Measurements from ENCODE around the gene CENPM. TPM values are rescaled to one million over a fixed set of nuclear protein-coding genes. Genes with fewer than 3 reads are reported as not detected.

The CENPM gene
- total RNA-seq, 8 experiments from 2014 or later: 1.4 to 28.1 (median 4.4) TPM

DNA sequence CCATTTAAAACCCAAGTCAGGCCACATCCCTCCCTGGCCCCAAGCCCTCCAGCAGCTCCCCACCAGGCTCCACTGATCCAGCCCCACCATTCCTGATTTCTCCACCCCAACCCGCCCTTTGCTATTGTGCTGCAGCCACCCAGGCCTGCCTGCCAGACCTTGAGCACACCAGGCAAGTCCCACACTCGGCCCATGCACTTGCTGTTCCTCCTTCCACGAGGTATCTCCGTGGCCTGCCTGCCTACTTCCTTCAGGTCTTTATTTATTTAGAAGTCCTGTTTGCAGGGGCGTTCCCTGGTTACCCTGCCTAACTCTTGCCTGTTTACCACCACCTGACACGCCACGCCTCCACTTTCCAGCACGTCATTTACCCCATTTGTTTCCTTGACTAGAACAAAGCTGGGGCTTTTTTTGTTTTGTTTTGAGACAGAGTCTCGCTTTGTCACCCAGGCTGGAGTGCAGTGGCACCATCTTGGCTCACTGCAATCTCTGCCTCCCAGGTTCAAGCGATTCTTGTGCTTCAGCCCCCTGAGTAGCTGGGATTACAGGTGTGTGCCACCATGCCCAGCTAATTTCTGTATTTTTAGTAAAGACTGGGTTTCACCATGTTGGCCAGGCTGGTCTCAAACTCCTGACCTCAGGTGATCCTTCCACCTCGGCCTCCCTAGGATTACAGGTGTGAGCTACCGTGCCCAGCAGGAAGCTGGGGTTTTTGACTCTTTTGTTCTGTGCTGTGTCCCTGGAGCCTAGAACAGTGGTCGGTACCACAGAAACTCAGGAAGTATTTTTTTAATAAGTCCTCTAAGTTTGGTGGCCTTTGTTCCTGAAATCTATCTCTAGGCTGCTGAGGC lies 6.7 kb downstream of the CENPM start:
- Histone ChIP-seq H3K27ac (no peak overlapping the region), H3K4me1 (replicated peaks in 1 of 2) (peaks cover 4% of the 10 kb centered on the region in 2 donors), H3K4me3 (no peak overlapping the region)
- 77 to 100% (median 93%) methylated on average over 1 to 7 of the region's 13 CpGs; no CpG with 5 or more reads in 1 of the 10 experiments for WGBS, 10 experiments
- in situ Hi-C loops (cut with MboI; ENCODE audit: low pct_unique_long_range_greater_than_20kb in 2 of 9, low sequenced_read_pairs in 9 of 9, unreplicated experiment in 9 of 9): loop anchor here in 8 of 9 experiments (10.0 to 25.0 kb wide), 4 partner anchors 128 to 253 kb away; partner anchors contain the start of genes MEI1 (in 7 of the 8), CCDC134 (in 1 of the 8) and SNU13 (in 1 of the 8)
- ATAC-seq (replicated peaks in 6 of 8): peak in 2 of 8 experiments; percentile 6 to 14

DNA sequence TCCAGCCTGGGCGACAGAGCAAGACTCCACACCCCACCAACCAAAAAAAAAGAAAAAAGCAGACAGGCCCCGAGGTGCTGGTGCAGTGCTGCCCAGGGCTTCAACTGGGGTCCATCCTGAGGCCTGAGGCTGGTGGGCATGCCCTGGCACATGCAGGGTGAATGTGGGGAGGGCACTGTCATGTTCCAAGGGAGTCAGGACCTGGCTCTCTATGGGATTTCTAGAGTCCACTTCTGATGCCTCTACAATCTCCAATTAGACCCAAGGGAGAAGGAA lies 10.1 kb downstream of the CENPM start:
- Histone ChIP-seq H3K27ac (no peak overlapping the region), H3K4me1 (replicated peaks in 1 of 2) (peaks cover 4% of the 10 kb centered on the region in 2 donors), H3K4me3 (no peak overlapping the region)
- 69 to 100% (median 100%) methylated on average over 1 to 2 of the region's 2 CpGs; no CpG with 5 or more reads in 5 of the 10 experiments for WGBS, 10 experiments
- ATAC-seq (replicated peaks in 6 of 8): no peak
- in situ Hi-C loops (cut with MboI; ENCODE audit: low pct_unique_long_range_greater_than_20kb in 2 of 9, low sequenced_read_pairs in 9 of 9, unreplicated experiment in 9 of 9): loop anchor here in 2 of 9 experiments (25.0 kb wide), 3 partner anchors 125 to 250 kb away; partner anchors contain the start of genes CCDC134 (in 1 of the 2), MEI1 (in 1 of the 2) and SNU13 (in 1 of the 2)

DNA sequence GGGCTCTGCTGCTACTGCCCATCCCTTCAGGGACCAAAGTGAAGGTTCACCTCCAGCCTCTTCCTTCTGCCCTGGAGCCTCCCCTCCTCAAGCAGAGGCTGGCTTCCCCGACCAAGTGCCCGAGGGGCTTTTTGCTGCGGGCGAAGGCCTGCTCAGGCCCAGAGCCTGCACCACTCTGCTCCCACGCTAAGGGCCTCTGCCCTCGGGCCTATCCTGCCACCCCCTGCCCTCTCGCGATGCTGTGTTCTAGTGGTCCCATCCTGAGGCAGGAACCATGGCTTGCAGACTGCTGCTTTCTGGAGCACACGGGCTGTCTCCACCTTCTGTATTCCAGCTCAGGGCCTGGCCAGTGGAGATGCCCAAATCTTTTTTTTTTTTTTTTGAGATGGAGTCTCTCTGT lies 11.4 kb downstream of the CENPM start:
- Histone ChIP-seq H3K4me1 (replicated peaks in 1 of 2) (no peaks in the 10 kb centered on the region), H3K4me3 (no peak overlapping the region), H3K27ac (no peak overlapping the region)
- in situ Hi-C loops (cut with MboI; ENCODE audit: low pct_unique_long_range_greater_than_20kb in 2 of 9, low sequenced_read_pairs in 9 of 9, unreplicated experiment in 9 of 9): loop anchor here in 2 of 9 experiments (25.0 kb wide), 3 partner anchors 123 to 248 kb away; partner anchors contain the start of genes CCDC134 (in 1 of the 2), MEI1 (in 1 of the 2) and SNU13 (in 1 of the 2)
- ATAC-seq (replicated peaks in 6 of 8): no peak
- WGBS, 10 experiments: 73 to 100% (median 100%) methylated on average over 1 to 3 of the region's 9 CpGs; no CpG with 5 or more reads in 5 of the 10 experiments

GRCh38 chr22:41935015-41935351 lies 12.0 kb downstream of the CENPM start:
- in situ Hi-C loops (cut with MboI; ENCODE audit: low pct_unique_long_range_greater_than_20kb in 2 of 9, low sequenced_read_pairs in 9 of 9, unreplicated experiment in 9 of 9): loop anchor here in 2 of 9 experiments (25.0 kb wide), 3 partner anchors 123 to 248 kb away; partner anchors contain the start of genes CCDC134 (in 1 of the 2), MEI1 (in 1 of the 2) and SNU13 (in 1 of the 2)
- no peak for ATAC-seq (replicated peaks in 6 of 8)
- Histone ChIP-seq H3K4me1 (replicated peaks in 1 of 2) (no peaks in the 10 kb centered on the region), H3K4me3 (no peak overlapping the region), H3K27ac (no peak overlapping the region)
- no CpG with 5 or more reads among the region's 4 CpGs for WGBS, 10 experiments

DNA sequence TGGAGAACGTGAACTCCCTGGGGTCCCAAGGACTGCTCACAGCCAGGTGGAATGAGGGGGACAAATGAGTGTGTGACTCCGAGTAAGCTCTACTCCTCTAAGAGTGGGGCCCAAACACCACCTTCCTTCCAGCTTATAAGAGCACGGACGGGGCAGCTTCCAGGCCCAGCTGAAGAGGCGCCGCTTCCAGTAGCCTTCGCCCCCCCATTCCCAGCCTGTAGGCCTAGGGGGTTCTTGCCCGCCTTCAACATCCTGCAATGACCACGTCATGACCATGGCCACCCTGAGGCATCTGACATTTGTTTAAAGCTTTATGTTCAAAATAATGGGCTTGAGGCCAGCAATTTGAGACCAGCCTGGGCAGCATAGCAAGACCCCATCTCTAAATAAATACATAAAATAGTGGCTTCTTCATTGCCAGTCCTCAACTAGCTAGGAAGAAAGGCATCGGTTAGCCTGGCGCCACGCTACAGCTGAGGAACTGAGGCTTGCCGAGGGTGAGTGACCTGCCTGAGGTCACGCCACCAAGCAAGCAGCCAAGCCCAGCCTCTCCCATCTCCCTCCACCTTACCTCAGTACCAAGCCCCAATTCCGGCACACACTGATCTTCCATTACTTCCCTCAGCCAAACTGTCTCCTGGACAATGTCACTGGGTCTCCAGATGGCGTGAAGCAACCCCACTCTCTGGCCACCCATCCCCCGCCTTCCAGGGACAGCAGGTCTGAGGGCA lies 12.5 kb downstream of the CENPM start:
- WGBS, 10 experiments: 88 to 100% (median 98%) methylated on average over 1 to 11 of the region's 17 CpGs; no CpG with 5 or more reads in 4 of the 10 experiments
- Histone ChIP-seq H3K4me3 (no peak overlapping the region), H3K27ac (no peak overlapping the region), H3K4me1 (replicated peaks in 1 of 2) (no peaks in the 10 kb centered on the region)
- no peak for ATAC-seq (replicated peaks in 6 of 8)
- in situ Hi-C loops (cut with MboI; ENCODE audit: low pct_unique_long_range_greater_than_20kb in 2 of 9, low sequenced_read_pairs in 9 of 9, unreplicated experiment in 9 of 9): loop anchor here in 2 of 9 experiments (25.0 kb wide), 3 partner anchors 122 to 247 kb away; partner anchors contain the start of genes CCDC134 (in 1 of the 2), MEI1 (in 1 of the 2) and SNU13 (in 1 of the 2)

DNA sequence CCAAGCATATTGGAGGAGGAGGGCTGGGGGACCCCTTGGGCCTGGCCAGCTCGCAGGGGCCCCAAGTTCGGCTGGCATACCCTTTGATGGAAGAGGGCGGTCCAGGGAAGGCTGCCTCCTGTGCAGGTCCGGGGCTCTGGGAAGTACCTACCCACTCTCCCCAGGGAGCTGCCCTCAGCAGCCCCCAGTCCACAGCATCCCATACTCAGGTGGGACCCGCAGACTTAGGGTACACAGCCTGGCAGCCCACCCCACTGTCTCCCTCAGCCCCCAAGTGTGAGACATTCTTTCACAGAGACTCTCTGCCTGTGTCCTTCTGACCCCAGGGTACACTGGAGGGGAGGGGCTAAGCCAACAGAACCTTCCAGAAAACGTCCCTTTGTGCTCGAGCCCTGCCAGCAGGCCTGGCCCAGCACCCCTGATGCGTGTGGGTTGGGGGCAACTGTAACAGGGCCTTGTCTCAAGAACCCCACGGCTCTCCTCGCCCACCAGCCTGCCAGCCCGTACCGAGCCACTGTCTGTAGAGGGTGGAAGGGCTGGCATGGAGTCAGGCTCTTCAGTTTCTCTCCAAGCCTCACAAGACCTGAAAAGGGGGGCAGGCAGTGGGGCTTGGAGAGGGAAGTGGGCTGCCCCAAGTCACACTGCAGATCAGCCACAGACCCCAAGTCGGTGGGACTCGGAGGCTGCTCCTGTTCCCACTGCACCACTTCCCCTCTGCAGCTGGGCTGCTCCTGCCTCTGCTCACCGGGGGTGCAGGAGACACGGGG lies 13.4 kb downstream of the CENPM start:
- no peaks in the 10 kb centered on the region for H3K4me1 ChIP-seq (replicated peaks in 1 of 2)
- ATAC-seq (replicated peaks in 6 of 8): peak in 1 of 8 experiments; percentile 25
- in situ Hi-C loops (cut with MboI; ENCODE audit: low pct_unique_long_range_greater_than_20kb in 2 of 9, low sequenced_read_pairs in 9 of 9, unreplicated experiment in 9 of 9): loop anchor here in 2 of 9 experiments (25.0 kb wide), 3 partner anchors 121 to 246 kb away; partner anchors contain the start of genes CCDC134 (in 1 of the 2), MEI1 (in 1 of the 2) and SNU13 (in 1 of the 2)
- no peak overlapping the region for H3K27ac ChIP-seq
- WGBS, 10 experiments: 73 to 100% (median 100%) methylated on average over 1 to 4 of the region's 16 CpGs; no CpG with 5 or more reads in 6 of the 10 experiments
- no peak overlapping the region for H3K4me3 ChIP-seq

- no peak overlapping the region for H3K4me3 ChIP-seq
- in situ Hi-C loops (cut with MboI; ENCODE audit: low pct_unique_long_range_greater_than_20kb in 2 of 9, low sequenced_read_pairs in 9 of 9, unreplicated experiment in 9 of 9): loop anchor here in 2 of 9 experiments (25.0 kb wide), 3 partner anchors 120 to 245 kb away; partner anchors contain the start of genes CCDC134 (in 1 of the 2), MEI1 (in 1 of the 2) and SNU13 (in 1 of the 2)
- WGBS, 10 experiments: 90 to 100% (median 95%) methylated on average over 1 to 5 of the region's 12 CpGs; no CpG with 5 or more reads in 4 of the 10 experiments
- no peak overlapping the region for H3K27ac ChIP-seq
- H3K4me1 ChIP-seq (replicated peaks in 1 of 2): peaks cover 0 to 3% of the 10 kb centered on the region in 2 donors
- no peak for ATAC-seq (replicated peaks in 6 of 8)
These were observed 14.6 kb downstream of the CENPM start for GRCh38 chr22:41932353-41932752.

- in situ Hi-C loops (cut with MboI; ENCODE audit: low pct_unique_long_range_greater_than_20kb in 2 of 9, low sequenced_read_pairs in 9 of 9, unreplicated experiment in 9 of 9): loop anchor here in 2 of 9 experiments (25.0 kb wide), 3 partner anchors 119 to 244 kb away; partner anchors contain the start of genes CCDC134 (in 1 of the 2), MEI1 (in 1 of the 2) and SNU13 (in 1 of the 2)
These were observed 15.2 kb downstream of the CENPM start for GRCh38 chr22:41931701-41932269.

DNA sequence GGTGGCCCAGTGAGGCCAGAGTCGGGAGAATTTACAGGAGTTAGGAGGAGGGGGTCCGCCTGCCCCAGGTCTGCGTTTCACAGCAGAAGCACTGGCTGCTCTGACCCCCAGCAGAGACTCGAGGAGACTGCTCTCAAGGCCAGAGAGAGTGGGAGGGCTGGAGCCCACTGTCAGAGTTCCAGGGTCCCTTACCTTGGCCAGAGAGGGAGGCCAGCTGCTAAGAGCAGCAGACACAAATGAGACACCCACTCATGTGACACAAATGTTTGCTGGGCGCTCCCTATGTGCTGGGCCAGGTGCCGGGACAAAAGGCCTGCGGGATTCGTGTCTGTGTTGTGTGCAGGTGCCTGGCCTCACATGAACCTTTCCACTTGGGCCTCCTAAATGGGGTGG lies 17.5 kb downstream of the CENPM start:
- in situ Hi-C loops (cut with MboI; ENCODE audit: low pct_unique_long_range_greater_than_20kb in 2 of 9, low sequenced_read_pairs in 9 of 9, unreplicated experiment in 9 of 9): loop anchor here in 2 of 9 experiments (25.0 kb wide), 3 partner anchors 117 to 242 kb away; partner anchors contain the start of genes CCDC134 (in 1 of the 2), MEI1 (in 1 of the 2) and SNU13 (in 1 of the 2)
- Histone ChIP-seq H3K4me3 (no peak overlapping the region), H3K27ac (no peak overlapping the region), H3K4me1 (replicated peaks in 1 of 2) (peaks cover 3 to 9% of the 10 kb centered on the region in 2 donors)
- 37 to 100% (median 80%) methylated on average over 1 to 4 of the region's 8 CpGs; no CpG with 5 or more reads in 5 of the 10 experiments for WGBS, 10 experiments
- ATAC-seq (replicated peaks in 6 of 8): peak in 1 of 8 experiments; percentile 30

More at GRCh38 chr22:41931701-41932269, 15.2 kb downstream of the CENPM start:
- 40 to 100% (median 73%) methylated on average over 1 to 5 of the region's 10 CpGs; no CpG with 5 or more reads in 1 of the 10 experiments for WGBS, 10 experiments
- Histone ChIP-seq H3K27ac (no peak overlapping the region), H3K4me3 (no peak overlapping the region), H3K4me1 (replicated peaks in 1 of 2) (peaks cover 0 to 3% of the 10 kb centered on the region in 2 donors)
- ATAC-seq (replicated peaks in 6 of 8): no peak

DNA sequence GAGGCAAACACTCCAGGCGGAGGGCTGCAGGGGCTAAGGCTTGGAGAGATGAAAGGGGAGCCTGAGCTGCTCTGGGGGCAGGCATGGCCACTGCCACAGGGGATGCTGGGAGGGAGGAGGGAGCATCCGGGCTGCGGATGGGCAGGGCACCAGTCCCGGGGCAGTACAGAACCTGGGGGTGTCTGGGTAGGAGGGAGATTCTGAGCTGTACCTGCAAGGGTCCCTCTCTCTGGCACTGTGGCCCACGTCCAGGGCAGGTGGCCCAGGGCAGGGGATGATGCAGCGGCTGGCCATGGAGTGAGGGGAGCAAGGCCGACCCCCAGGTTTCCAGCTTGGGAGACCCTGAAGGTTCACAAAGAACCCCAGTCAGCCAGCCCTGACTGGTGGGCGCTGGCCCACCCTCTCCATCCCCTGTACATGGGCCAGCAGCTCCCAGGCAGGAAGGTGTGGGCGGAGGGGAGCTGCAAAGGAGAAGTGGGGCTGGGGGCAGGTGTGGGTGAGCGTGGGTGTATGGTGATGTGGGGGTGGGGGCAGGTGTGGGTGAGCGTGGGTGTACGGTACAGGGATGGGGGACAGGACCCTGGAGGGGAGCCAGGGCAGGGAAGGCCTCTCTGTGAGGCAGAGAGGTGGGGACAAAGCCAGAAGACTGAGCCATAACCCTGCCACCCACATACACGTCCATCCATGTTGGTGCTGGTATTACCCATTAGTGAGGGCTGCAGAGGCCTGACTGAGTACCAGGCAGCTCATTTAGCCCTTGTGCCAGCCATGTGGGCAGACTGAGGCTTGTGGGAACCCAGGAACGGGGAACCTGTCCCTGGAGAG lies 18.1 kb downstream of the CENPM start:
- peak in 3 of 8 experiments; percentile 5 to 11 (median 9) for ATAC-seq (replicated peaks in 6 of 8)
- H3K27ac ChIP-seq: no peak overlapping the region
- in situ Hi-C loops (cut with MboI; ENCODE audit: low pct_unique_long_range_greater_than_20kb in 2 of 9, low sequenced_read_pairs in 9 of 9, unreplicated experiment in 9 of 9): loop anchor here in 2 of 9 experiments (25.0 kb wide), 3 partner anchors 117 to 242 kb away; partner anchors contain the start of genes CCDC134 (in 1 of the 2), MEI1 (in 1 of the 2) and SNU13 (in 1 of the 2)
- no peak overlapping the region for H3K4me3 ChIP-seq
- 0 to 73% methylated on average over 1 to 2 of the region's 14 CpGs; no CpG with 5 or more reads in 8 of the 10 experiments for WGBS, 10 experiments
- H3K4me1 ChIP-seq (replicated peaks in 1 of 2): peaks cover 3 to 9% of the 10 kb centered on the region in 2 donors

Data from motor neuron (in vitro differentiated cells).